Progenitor cell of endocrine pancreas (in vitro differentiated cells): ENCODE results near the gene DNAH17. TPM values are rescaled to one million over a fixed set of nuclear protein-coding genes. Genes with fewer than 3 reads are reported as not detected.
A peak's percentile ranks its signal among the peaks of the same experiment; 100 is the strongest.

Source experiments
- DNase-seq: peaks from one replicate; pipeline ENCODE4 v3.0.0; 2021; ENCODE audit warnings: low spot score; ENCODE audit not compliant: unreplicated experiment
- H3K27ac Mint-ChIP-seq: 2 replicates; pipeline ENCODE4 v1.8.0; 2021; ENCODE audit warnings: mild to moderate bottlenecking, moderate library complexity, mixed read lengths
- H3K27me3 Mint-ChIP-seq: 2 replicates; pipeline ENCODE4 v1.8.0; 2021; ENCODE audit warnings: mixed read lengths
- H3K36me3 Mint-ChIP-seq: 2 replicates; pipeline ENCODE4 v1.8.0; 2022; ENCODE audit warnings: mixed read lengths; ENCODE audit not compliant: insufficient read depth
- H3K4me1 Mint-ChIP-seq: 2 replicates; pipeline ENCODE4 v1.8.0; 2021; ENCODE audit warnings: low read depth, mixed read lengths
- H3K4me3 Mint-ChIP-seq: 2 replicates; pipeline ENCODE4 v1.8.0; 2021; ENCODE audit warnings: low read depth, mild to moderate bottlenecking, moderate library complexity, mixed read lengths
- H3K9me3 Mint-ChIP-seq: 2 replicates; pipeline ENCODE4 v1.8.0; 2021; ENCODE audit warnings: low read depth, mixed read lengths
- total RNA-seq: library from RNA; stranded (reverse); gene quantifications from 2 replicates; pipeline ENCODE4 v1.2.1, GENCODE V29; 2021
- TF ChIP-seq, protein P1 (sequence below): fragments of 200-600 bp; sonication (generic); IDR thresholded peaks from one replicate; pipeline ENCODE4 v1.5.0; 2021; ENCODE audit warnings: antibody characterized with exemption, mild to moderate bottlenecking; ENCODE audit not compliant: unreplicated experiment

The DNAH17 gene
- total RNA-seq, 1 donor from 2014 or later = not detected

- TF ChIP-seq, protein P1, sequence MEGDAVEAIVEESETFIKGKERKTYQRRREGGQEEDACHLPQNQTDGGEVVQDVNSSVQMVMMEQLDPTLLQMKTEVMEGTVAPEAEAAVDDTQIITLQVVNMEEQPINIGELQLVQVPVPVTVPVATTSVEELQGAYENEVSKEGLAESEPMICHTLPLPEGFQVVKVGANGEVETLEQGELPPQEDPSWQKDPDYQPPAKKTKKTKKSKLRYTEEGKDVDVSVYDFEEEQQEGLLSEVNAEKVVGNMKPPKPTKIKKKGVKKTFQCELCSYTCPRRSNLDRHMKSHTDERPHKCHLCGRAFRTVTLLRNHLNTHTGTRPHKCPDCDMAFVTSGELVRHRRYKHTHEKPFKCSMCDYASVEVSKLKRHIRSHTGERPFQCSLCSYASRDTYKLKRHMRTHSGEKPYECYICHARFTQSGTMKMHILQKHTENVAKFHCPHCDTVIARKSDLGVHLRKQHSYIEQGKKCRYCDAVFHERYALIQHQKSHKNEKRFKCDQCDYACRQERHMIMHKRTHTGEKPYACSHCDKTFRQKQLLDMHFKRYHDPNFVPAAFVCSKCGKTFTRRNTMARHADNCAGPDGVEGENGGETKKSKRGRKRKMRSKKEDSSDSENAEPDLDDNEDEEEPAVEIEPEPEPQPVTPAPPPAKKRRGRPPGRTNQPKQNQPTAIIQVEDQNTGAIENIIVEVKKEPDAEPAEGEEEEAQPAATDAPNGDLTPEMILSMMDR = no peak
- H3K9me3 Mint-ChIP-seq = no peaks in the 10 kb centered on the region
- H3K4me1 Mint-ChIP-seq = peaks cover 19% of the 10 kb centered on the region
- peaks cover 17% of the 10 kb centered on the region for H3K36me3 Mint-ChIP-seq
- H3K27ac Mint-ChIP-seq = no peak overlapping the region
- H3K27me3 Mint-ChIP-seq = no peaks in the 10 kb centered on the region
- H3K4me3 Mint-ChIP-seq = no peak overlapping the region
- DNase-seq = no peak
Observed at GRCh38 chr17:78418326-78419026, 158.7 kb downstream of the DNAH17 start.

GRCh38 chr17:78417531-78417909 lies 159.7 kb downstream of the DNAH17 start:
- no peak for DNase-seq
- H3K4me1 Mint-ChIP-seq = peaks cover 18% of the 10 kb centered on the region
- H3K27ac Mint-ChIP-seq = no peak overlapping the region
- no peaks in the 10 kb centered on the region for H3K9me3 Mint-ChIP-seq
- H3K4me3 Mint-ChIP-seq = no peak overlapping the region
- TF ChIP-seq, protein P1 = no peak
- H3K36me3 Mint-ChIP-seq = peaks cover 14% of the 10 kb centered on the region
- H3K27me3 Mint-ChIP-seq = no peaks in the 10 kb centered on the region

DNA sequence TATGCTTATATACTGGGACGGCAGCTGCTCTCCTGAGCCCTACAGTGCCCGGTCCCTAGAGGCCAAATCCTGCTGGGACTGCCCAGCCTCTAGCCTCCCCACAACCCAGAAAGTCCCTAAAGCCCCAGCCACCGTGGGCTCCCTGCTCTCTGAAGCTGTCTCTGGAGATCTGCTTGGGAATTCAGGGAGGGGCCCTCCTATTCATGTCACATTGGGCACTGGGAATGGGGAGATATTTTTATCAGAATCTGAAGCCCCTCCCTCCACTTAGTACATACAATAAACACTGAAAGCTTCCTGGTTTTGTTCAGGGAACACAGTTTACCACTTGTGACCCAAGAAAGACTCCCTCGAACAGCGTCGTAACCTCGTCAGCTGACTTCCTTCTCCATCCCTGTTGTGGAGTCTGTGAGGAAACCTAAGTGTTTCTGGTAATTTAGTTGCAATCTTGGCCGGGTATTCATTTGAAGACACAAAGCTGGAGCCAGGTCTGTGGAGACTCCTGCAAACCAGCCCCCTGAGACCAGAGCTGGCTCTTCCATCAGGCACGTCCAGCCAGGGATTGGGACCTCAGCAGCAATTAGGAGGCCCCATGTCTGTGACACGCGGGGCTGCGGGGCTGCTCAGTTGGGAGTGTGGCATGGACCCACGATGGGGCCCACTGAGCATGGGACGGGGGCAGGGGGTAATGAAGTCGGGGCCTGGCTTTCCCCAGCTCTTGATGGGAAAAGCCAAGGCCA lies 160.2 kb downstream of the DNAH17 start:
- no peaks in the 10 kb centered on the region for H3K9me3 Mint-ChIP-seq
- peaks cover 12% of the 10 kb centered on the region for H3K36me3 Mint-ChIP-seq
- H3K4me3 Mint-ChIP-seq = no peak overlapping the region
- TF ChIP-seq, protein P1 = no peak
- H3K27ac Mint-ChIP-seq = peak overlapping the region; percentile 65
- H3K4me1 Mint-ChIP-seq = peaks cover 20% of the 10 kb centered on the region
- no peak for DNase-seq
- H3K27me3 Mint-ChIP-seq = no peaks in the 10 kb centered on the region

GRCh38 chr17:78415821-78416711 lies 161.1 kb downstream of the DNAH17 start:
- Mint-ChIP-seq H3K27me3 (no peaks in the 10 kb centered on the region), H3K9me3 (no peaks in the 10 kb centered on the region), H3K36me3 (peaks cover 12% of the 10 kb centered on the region), H3K4me1 (peaks cover 14% of the 10 kb centered on the region), H3K4me3 (no peak overlapping the region), H3K27ac (no peak overlapping the region)
- DNase-seq = no peak
- TF ChIP-seq, protein P1 = no peak
